Tibial nerve (tissue), 4 donors: ENCODE measurements around the gene TTC9C. TPM values are rescaled to one million over a fixed set of nuclear protein-coding genes. Genes with fewer than 3 reads are reported as not detected.

Experiments
- DNase-seq, 2 donors: peaks; one replicate each; pipeline ENCODE4 v3.0.0-alpha.2; 2019; ENCODE audit warnings: low spot score in 2 of 2
- H3K27ac ChIP-seq, 4 donors: fragments of 200-600 bp; sonication (generic) in 3 of 4; one replicate each; pipeline ENCODE4 v1.5.1; 2017 to 2019; ENCODE audit warnings: mild to moderate bottlenecking in 1 of 4
- H3K27me3 ChIP-seq, 2 donors: fragments of 200-600 bp; sonication (generic) in 1 of 2; one replicate each; pipeline versions ENCODE4 v1.5.1 to v1.6.0; 2017 to 2019
- H3K36me3 ChIP-seq, 3 donors: fragments of 200-600 bp; sonication (generic); one replicate each; pipeline ENCODE4 v1.5.1; 2018 to 2019
- H3K4me1 ChIP-seq, 4 donors: fragments of 200-600 bp; sonication (generic) in 3 of 4; one replicate each; pipeline ENCODE4 v1.5.1; 2017 to 2019
- H3K4me3 ChIP-seq, 4 donors: fragments of 200-600 bp; sonication (generic) in 3 of 4; one replicate each; pipeline ENCODE4 v1.5.1; 2017 to 2019; ENCODE audit warnings: mild to moderate bottlenecking in 1 of 4, moderate library complexity in 1 of 4
- H3K9me3 ChIP-seq, 4 donors: fragments of 200-600 bp; sonication (generic) in 3 of 4; one replicate each; pipeline ENCODE4 v1.5.1; 2017 to 2019
- CTCF ChIP-seq, 5 experiments: fragments of 200-600 bp in 3 of 5; fragments of 450-650 bp in 2 of 5; sonication (generic) in 3 of 5; IDR thresholded peaks; one replicate each; pipeline ENCODE4 v1.5.1; 2016 to 2019; ENCODE audit warnings: antibody characterized with exemption in 5 of 5, mild to moderate bottlenecking in 3 of 5, moderate library complexity in 2 of 5
- EP300 ChIP-seq, 2 donors: sonication (generic); formaldehyde crosslinking; IDR thresholded peaks; one replicate each; pipeline ENCODE4 v1.6.1; 2017; ENCODE audit warnings: antibody characterized with exemption in 2 of 2, mild to moderate bottlenecking in 1 of 2
- POLR2A ChIP-seq, 2 donors: fragments of 450-650 bp; IDR thresholded peaks; one replicate each; pipeline ENCODE4 v1.6.1; 2017; ENCODE audit warnings: antibody characterized with exemption in 2 of 2, mild to moderate bottlenecking in 2 of 2, moderate library complexity in 2 of 2
- WGBS, 2 donors: methylation state at CpG; one replicate each; pipeline ENCODE4 v1.1.5; 2018; 5-methylcytosine and 5-hydroxymethylcytosine counted together
- total RNA-seq, 4 donors: library from RNA; depleted of rRNA; stranded (reverse); fragments of >200 nt; gene quantifications; one replicate each; pipeline ENCODE4 v1.1.0, GENCODE V29; 2016

The TTC9C gene
- total RNA-seq, 4 donors from 2014 or later: 20.1 to 37.1 (median 23.6) TPM

GRCh38 chr11:62778441-62778840 lies 50.2 kb downstream of the TTC9C start:
- H3K4me3 ChIP-seq: no peak overlapping the region
- TF ChIP-seq EP300 (IDR thresholded peaks at IDR 0.05) (no peak), CTCF (IDR thresholded peaks at IDR 0.05) (no peak), POLR2A (IDR thresholded peaks at IDR 0.05) (no peak)
- H3K4me1 ChIP-seq: no peaks in the 10 kb centered on the region
- no peaks in the 10 kb centered on the region for H3K9me3 ChIP-seq
- H3K27me3 ChIP-seq: no peaks in the 10 kb centered on the region
- H3K36me3 ChIP-seq: peaks cover 0 to 72% (median 0%) of the 10 kb centered on the region in 3 donors
- H3K27ac ChIP-seq: no peak overlapping the region
- DNase-seq: no peak
- 94 to 100% methylated on average over 2 to 3 of the region's 3 CpGs for WGBS, 2 donors

- Histone ChIP-seq H3K4me3 (no peak overlapping the region), H3K4me1 (peaks cover 6 to 17% (median 10%) of the 10 kb centered on the region in 4 donors), H3K27me3 (no peaks in the 10 kb centered on the region), H3K36me3 (peaks cover 0 to 47% (median 0%) of the 10 kb centered on the region in 3 donors), H3K9me3 (no peaks in the 10 kb centered on the region), H3K27ac (no peak overlapping the region)
- 90 to 94% methylated on average over 7 of the region's 7 CpGs for WGBS, 2 donors
- TF ChIP-seq CTCF (IDR thresholded peaks at IDR 0.05): no peak
- no peak for TF ChIP-seq POLR2A (IDR thresholded peaks at IDR 0.05)
- no peak for TF ChIP-seq EP300 (IDR thresholded peaks at IDR 0.05)
- no peak for DNase-seq
Observed at GRCh38 chr11:62782753-62783152, 54.5 kb downstream of the TTC9C start.

- WGBS, 2 donors: 1 to 6% methylated on average over 6 to 11 of the region's 51 CpGs
- peaks cover 6 to 50% (median 34%) of the 10 kb centered on the region in 4 donors for H3K4me1 ChIP-seq
- no peak for TF ChIP-seq POLR2A (IDR thresholded peaks at IDR 0.05)
- peak; percentile 93 to 98 (median 96) for TF ChIP-seq CTCF (IDR thresholded peaks at IDR 0.05)
Observed at GRCh38 chr11:62786318-62787004, 58.2 kb downstream of the TTC9C start.

GRCh38 chr11:62787005-62787759 lies 58.9 kb downstream of the TTC9C start, which contains the start of gene TMEM179B:
TSS of gene TMEM179B (plus strand) at chr11:62787402. CDS start at chr11:62787432, 30 bp downstream.
- Histone ChIP-seq H3K27ac (peak within 1 kb of the TSS; percentile 88 to 99 (median 98)), H3K4me3 (peak within 1 kb of the TSS; percentile 87 to 100 (median 97)), H3K9me3 (no peaks in the 10 kb centered on the region), H3K27me3 (no peaks in the 10 kb centered on the region), H3K36me3 (peaks cover 0 to 38% (median 0%) of the 10 kb centered on the region in 3 donors), H3K4me1 (peaks cover 6 to 54% (median 37%) of the 10 kb centered on the region in 4 donors)
- peak; percentile 98 to 100 for DNase-seq
- TF ChIP-seq POLR2A (IDR thresholded peaks at IDR 0.05) (peak; percentile 83 to 98), EP300 (IDR thresholded peaks at IDR 0.05) (peak; percentile 90 to 99), CTCF (IDR thresholded peaks at IDR 0.05) (peak in 2 of 5 experiments; percentile 38 to 55)
- WGBS, 2 donors: 0% methylated on average over 3 to 52 of the region's 88 CpGs

More at GRCh38 chr11:62786318-62787004, 58.2 kb downstream of the TTC9C start:
- Histone ChIP-seq H3K4me3 (peak overlapping the region; percentile 87 to 100 (median 97)), H3K27ac (peak overlapping the region; percentile 88 to 99 (median 98)), H3K36me3 (peaks cover 0 to 41% (median 0%) of the 10 kb centered on the region in 3 donors), H3K9me3 (no peaks in the 10 kb centered on the region), H3K27me3 (no peaks in the 10 kb centered on the region)
- peak; percentile 76 to 82 for DNase-seq

Other genes with a start within 250 kb of the TTC9C start
- gene AHNAK, start 181.7 kb upstream of the TTC9C start, total RNA-seq: 1,000 to 10,000 TPM; 1,417 to 3,061 (median 2,562) TPM
- gene EEF1G, start 154.6 kb upstream of the TTC9C start, total RNA-seq: 1,000 to 10,000 TPM; 1,003 to 1,250 (median 1,110) TPM
- 10 to 100 TPM in 3 of 4 donors, 1 to 10 TPM in 1; 8.3 to 18.8 (median 14.2) TPM for gene TUT1, start 137.0 kb upstream of the TTC9C start, total RNA-seq
- gene MTA2, start 126.6 kb upstream of the TTC9C start, total RNA-seq: 10 to 100 TPM; 79.5 to 95.3 (median 88.8) TPM
- gene EML3, start 115.7 kb upstream of the TTC9C start, total RNA-seq: 100 to 1,000 TPM in 2 of 4 donors, 10 to 100 TPM in 2; 64.9 to 138 (median 93.9) TPM
- gene ROM1, start 115.2 kb upstream of the TTC9C start, total RNA-seq: 10 to 100 TPM in 3 of 4 donors, 1 to 10 TPM in 1; 9.3 to 13.8 (median 11.2) TPM
- 10 to 100 TPM; 35.4 to 60.3 (median 50.7) TPM for gene B3GAT3, start 106.5 kb upstream of the TTC9C start, total RNA-seq
- gene GANAB, start 81.9 kb upstream of the TTC9C start, total RNA-seq: 100 to 1,000 TPM; 107 to 150 (median 121) TPM
- gene INTS5, start 75.2 kb upstream of the TTC9C start, total RNA-seq: 10 to 100 TPM; 14.0 to 22.8 (median 20.3) TPM
- gene C11orf98, start 63.3 kb upstream of the TTC9C start, total RNA-seq: 10 to 100 TPM; 32.7 to 48.0 (median 40.8) TPM
- 10 to 100 TPM in 1 of 4 donors, 1 to 10 TPM in 3; 2.6 to 17.0 (median 5.7) TPM for gene CSKMT, start 63.2 kb upstream of the TTC9C start, total RNA-seq
- gene UQCC3, start 56.8 kb upstream of the TTC9C start, total RNA-seq: 10 to 100 TPM in 3 of 4 donors, 1 to 10 TPM in 1; 7.6 to 22.2 (median 14.6) TPM
- gene LBHD1, start 56.2 kb upstream of the TTC9C start, total RNA-seq: 10 to 100 TPM in 1 of 4 donors, 1 to 10 TPM in 3; 3.9 to 11.1 (median 5.4) TPM
- gene UBXN1, start 49.4 kb upstream of the TTC9C start, total RNA-seq: 100 to 1,000 TPM; 140 to 205 (median 162) TPM
- 10 to 100 TPM; 44.6 to 64.8 (median 48.4) TPM for gene LRRN4CL, start 39.0 kb upstream of the TTC9C start, total RNA-seq
- gene BSCL2, start 21.1 kb upstream of the TTC9C start, total RNA-seq: 100 to 1,000 TPM in 2 of 4 donors, 10 to 100 TPM in 2; 58.8 to 149 (median 93.2) TPM
- gene GNG3, start 20.8 kb upstream of the TTC9C start, total RNA-seq: 1 to 10 TPM in 1 of 4 donors, under 1 TPM in 1, not detected in 2; 0.63 to 2.6 TPM
- 10 to 100 TPM; 24.7 to 34.8 (median 28.6) TPM for gene HNRNPUL2, start 1.0 kb upstream of the TTC9C start, total RNA-seq
- 1 to 10 TPM; 8.1 to 9.8 (median 8.9) TPM for gene ZBTB3, start 25.7 kb downstream of the TTC9C start, total RNA-seq
- 10 to 100 TPM; 49.2 to 70.0 (median 53.6) TPM for gene POLR2G, start 33.1 kb downstream of the TTC9C start, total RNA-seq
- gene TAF6L, start 42.9 kb downstream of the TTC9C start, total RNA-seq: 10 to 100 TPM; 23.2 to 38.8 (median 33.1) TPM
- 100 to 1,000 TPM in 1 of 4 donors, 10 to 100 TPM in 3; 80.8 to 105 (median 94.9) TPM for gene TMEM179B, start 58.9 kb downstream of the TTC9C start, total RNA-seq
- 10 to 100 TPM; 22.9 to 40.4 (median 31.3) TPM for gene TMEM223, start 63.5 kb downstream of the TTC9C start, total RNA-seq
- gene NXF1, start 77.0 kb downstream of the TTC9C start, total RNA-seq: 10 to 100 TPM; 51.3 to 94.4 (median 67.0) TPM
- gene STX5, start 103.6 kb downstream of the TTC9C start, total RNA-seq: 10 to 100 TPM; 25.9 to 39.1 (median 29.2) TPM
- gene TEX54, start 104.4 kb downstream of the TTC9C start, total RNA-seq: not detected
- 10 to 100 TPM; 31.7 to 75.0 (median 48.0) TPM for gene WDR74, start 111.1 kb downstream of the TTC9C start, total RNA-seq
- 100 to 1,000 TPM; 108 to 148 (median 133) TPM for gene SLC3A2, start 152.4 kb downstream of the TTC9C start, total RNA-seq
- not detected for gene CHRM1, start 192.9 kb downstream of the TTC9C start, total RNA-seq